ENCODE measurements around the gene FXYD3.

DNA sequence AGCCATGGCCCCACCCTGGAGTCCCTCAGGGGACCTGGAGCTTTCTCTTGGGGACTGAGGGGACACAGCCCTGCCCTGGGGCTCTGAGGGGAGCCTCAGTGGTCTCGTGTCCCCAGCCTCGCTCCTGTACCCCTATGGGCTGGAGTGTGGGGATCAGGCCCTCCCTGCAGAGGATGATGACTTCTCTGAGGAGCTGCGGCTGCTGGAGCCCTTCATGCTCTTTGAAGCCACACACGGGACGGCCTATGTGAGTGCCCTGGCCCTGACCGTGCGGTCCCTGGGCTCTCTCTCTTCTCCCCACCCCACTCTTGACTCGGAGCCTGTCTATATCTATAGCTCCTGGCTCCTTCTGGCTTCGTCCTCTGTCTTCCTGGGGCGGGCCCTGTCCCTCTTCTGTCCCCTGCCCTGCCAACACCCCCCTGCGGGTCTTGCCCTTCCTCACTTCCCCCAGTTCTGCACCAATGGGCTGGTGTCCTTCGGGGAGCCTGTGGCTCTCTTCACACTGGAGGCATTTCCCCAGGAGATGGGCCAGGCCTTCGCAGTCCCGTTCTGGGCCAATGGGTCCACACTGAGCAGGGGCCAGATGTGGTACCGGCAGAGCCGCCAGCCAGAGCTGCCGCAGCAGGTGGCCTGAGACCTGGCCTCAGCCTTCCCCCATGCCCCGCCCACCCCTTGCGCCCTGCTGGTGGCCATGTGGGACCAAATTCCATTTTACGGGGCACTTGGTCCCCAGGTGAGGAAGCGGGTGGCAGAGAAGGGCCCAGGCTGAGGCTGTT, 41.0 kb upstream of the FXYD3 start:
- TF ChIP-seq YY1 (IDR thresholded peaks at IDR 0.05; ENCODE audit: extremely low read depth, insufficient replicate concordance, low read depth, low read length) (no peak), CEBPB (IDR thresholded peaks at IDR 0.05; ENCODE audit: low read depth) (no peak), JUND (IDR thresholded peaks at IDR 0.05) (no peak), POLR2A (IDR thresholded peaks at IDR 0.05; ENCODE audit: borderline replicate concordance, extremely low read depth, insufficient read depth, insufficient read length) (no peak), RAD21 (IDR thresholded peaks at IDR 0.05; ENCODE audit: low read depth) (no peak), SP1 (IDR thresholded peaks at IDR 0.05; ENCODE audit: low read depth) (no peak), EZH2 (IDR thresholded peaks at IDR 0.05) (no peak), SIN3A (IDR thresholded peaks at IDR 0.05; ENCODE audit: low read depth) (no peak), EZH2phosphoT487 (IDR thresholded peaks at IDR 0.05; ENCODE audit: borderline replicate concordance) (no peak)
- TF ChIP-seq, protein P1, sequence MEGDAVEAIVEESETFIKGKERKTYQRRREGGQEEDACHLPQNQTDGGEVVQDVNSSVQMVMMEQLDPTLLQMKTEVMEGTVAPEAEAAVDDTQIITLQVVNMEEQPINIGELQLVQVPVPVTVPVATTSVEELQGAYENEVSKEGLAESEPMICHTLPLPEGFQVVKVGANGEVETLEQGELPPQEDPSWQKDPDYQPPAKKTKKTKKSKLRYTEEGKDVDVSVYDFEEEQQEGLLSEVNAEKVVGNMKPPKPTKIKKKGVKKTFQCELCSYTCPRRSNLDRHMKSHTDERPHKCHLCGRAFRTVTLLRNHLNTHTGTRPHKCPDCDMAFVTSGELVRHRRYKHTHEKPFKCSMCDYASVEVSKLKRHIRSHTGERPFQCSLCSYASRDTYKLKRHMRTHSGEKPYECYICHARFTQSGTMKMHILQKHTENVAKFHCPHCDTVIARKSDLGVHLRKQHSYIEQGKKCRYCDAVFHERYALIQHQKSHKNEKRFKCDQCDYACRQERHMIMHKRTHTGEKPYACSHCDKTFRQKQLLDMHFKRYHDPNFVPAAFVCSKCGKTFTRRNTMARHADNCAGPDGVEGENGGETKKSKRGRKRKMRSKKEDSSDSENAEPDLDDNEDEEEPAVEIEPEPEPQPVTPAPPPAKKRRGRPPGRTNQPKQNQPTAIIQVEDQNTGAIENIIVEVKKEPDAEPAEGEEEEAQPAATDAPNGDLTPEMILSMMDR (IDR thresholded peaks at IDR 0.05 in 2 of 3, conservative IDR thresholded peaks at IDR 0.05 in 1 of 3; ENCODE audit: borderline replicate concordance in 1 of 3, insufficient read depth in 1 of 3, low read depth in 2 of 3, low read length in 2 of 3): no peak
- TF ChIP-seq, protein P2, sequence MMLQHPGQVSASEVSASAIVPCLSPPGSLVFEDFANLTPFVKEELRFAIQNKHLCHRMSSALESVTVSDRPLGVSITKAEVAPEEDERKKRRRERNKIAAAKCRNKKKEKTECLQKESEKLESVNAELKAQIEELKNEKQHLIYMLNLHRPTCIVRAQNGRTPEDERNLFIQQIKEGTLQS (IDR thresholded peaks at IDR 0.05): no peak
- TF ChIP-seq, protein P3, sequence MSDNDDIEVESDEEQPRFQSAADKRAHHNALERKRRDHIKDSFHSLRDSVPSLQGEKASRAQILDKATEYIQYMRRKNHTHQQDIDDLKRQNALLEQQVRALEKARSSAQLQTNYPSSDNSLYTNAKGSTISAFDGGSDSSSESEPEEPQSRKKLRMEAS (IDR thresholded peaks at IDR 0.05): no peak

Data from HCT116 (cell line).